COLO829 (cell line): ENCODE data around the gene CALML6.
A peak's percentile ranks its signal among the peaks of the same experiment; 100 is the strongest.

Source experiments
- DNase-seq: peaks from one replicate; pipeline ENCODE4 v3.0.0; 2012; ENCODE audit warnings: low spot score

CALML6 gene

DNA sequence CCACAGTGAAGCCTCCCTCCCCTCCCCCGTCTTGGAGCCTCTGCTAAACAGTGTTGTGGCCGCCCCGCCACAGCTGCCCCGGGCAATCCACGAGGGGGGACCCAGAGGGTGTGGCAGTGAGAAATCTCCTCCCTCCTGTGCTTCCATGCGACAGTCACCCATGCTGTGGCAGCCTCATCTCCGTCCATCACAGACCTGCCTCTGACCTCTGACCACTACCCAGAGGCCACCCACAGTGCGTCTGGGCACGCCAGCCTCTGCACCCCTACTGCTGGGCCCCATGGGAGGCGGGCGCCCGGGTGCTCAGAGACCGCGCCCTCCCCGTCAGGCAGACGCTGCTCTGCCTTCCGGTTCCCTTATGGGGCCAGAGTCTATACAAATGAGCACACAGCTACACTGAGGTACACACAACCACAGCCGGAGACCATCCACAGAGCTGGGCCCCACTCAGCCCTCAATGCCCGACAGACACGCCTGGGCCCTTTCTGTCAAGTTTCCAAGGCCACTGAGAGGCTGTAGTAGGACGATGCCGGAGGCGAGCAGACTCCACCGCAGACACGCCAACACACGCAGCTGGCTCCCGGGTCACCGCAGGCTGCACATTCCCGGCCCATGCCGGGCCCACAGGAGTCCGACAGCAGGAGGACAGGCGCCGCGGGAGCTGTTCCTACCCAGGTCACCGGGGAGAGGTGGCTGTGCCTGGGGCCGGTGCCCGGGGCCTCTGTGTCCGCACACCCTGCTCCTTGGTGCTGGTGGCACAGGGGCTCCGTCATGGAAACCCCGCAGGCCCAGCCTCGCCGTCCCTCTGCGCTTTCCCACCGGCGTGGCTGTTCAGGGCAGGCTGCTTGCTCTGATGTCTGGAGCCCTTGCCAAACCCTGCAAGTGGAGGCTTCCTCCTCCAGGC is 27.9 kb downstream of the CALML6 start:
- DNase-seq = no peak

DNA sequence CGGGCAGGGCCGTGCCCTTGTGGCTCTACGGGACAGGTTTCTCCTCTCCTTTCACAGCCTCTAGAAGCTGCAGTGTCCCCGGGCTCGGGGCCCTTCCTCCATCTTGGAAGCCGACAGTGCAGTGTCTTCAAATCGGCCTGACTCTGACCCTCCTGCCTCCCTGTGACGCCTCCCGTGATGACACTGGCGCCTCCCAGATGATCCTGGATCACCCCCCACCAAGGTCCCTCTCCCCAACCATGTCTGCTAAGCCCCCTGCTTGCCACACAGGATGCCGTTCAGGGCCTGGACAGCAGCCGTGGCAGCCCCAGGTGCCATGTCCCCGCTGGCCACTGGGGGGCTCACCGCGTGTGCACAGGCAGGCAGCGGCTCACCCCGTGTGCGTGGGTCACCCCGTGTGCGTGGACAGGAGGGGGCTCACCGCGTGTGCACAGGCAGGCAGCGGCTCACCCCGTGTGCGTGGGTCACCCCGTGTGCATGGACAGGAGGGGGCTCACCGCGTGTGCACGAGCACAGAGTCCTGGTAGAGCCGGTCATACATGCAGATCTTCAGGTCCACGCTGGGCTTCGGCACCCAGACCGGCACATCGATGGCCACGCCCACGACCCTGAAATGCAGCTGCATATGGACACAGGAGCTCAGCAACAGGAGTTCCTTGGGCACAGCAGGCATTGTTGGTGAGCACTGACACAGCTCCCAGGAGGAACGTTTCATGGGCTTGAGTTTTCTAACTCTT is 28.9 kb downstream of the CALML6 start:
- no peak for DNase-seq

DNA sequence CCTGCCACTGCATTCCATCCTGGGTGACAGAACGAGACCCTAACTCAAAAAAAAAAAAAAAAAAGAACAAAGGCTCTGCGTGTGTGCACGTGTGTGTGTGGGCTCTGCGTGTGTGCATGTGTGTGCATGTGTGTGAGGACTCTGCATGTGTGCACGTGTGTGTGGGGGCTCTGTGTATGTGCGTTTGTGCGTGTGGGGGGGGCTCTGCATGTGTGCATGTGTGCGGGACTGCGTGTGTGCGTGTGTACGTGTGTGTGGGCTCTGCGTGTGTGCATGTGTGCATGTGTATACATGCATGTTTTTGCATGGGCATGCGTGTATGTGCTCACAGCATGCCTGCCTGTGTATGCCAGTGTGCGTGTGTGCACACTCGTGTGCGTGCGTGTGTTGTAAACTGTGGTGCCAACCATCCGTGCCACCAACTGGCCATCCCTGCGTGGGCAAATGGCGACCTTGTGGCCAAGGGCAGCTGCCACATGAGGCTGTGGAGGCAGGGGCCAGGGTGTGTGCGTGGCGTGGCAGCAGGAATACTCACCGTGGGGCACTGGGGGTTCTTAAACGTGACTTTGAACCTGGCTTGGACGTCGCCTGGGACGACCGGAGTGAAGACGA is 30.8 kb downstream of the CALML6 start:
- no peak for DNase-seq

DNA sequence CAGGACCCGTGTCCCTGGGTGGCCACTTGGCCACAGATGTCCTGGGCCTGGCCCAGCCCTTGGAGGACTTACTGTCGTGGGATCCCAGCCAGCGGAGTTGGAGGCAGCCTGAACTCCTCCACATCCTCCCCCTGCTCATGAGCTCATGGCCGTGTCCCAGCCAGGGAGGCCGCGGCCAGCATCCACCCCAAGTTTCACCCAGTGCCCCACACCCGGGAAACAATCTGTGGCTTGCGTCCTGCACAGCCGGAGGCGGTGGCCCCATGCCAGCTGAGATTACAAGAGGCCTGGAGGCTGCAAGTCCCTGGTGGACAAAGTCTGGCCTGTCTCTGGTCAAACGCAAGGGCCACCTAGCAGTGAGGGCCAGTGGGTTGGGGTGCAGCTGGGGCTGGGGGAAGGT is 31.5 kb downstream of the CALML6 start:
- no peak for DNase-seq

DNA sequence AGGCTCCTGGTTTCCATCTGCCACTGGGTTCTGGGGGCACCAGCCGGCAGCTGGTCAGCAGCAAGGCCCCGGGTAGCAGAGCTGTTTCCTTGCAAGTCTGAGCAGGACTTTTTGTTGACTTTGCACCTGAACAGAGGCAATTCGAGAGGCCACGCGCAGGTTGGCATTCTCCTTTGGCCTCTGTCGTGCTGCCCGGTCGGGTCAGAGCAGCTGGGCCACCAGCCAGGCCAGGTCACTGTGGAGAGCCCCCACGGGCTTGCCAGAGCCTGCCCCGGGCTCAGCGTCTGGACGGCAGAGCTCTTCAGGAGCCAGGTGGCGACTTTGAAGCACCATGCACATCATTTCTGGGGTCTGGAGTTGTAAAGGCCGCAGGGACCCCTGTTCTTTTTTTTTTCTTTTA is 32.4 kb downstream of the CALML6 start:
- no peak for DNase-seq

DNA sequence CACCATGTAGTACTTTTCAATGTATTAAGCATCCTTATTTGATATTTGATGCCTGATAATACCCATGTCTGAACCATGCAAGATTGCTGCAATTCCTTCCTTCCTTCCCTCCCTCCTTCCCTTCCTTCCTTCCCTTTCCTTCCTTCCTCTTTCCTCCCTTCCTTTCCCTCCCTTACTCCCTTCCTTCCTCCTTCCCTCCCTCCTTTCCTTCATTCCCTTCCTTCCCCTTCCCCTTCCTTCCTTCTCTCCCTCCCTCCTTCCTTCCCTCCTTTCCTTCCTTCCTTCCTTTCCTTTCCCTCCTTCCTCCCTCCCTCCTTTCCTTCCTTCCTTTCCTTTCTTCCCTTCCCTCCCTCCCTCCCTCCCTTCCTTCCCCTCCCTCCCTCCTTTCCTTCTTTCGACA is 33.7 kb downstream of the CALML6 start:
- DNase-seq = no peak

DNA sequence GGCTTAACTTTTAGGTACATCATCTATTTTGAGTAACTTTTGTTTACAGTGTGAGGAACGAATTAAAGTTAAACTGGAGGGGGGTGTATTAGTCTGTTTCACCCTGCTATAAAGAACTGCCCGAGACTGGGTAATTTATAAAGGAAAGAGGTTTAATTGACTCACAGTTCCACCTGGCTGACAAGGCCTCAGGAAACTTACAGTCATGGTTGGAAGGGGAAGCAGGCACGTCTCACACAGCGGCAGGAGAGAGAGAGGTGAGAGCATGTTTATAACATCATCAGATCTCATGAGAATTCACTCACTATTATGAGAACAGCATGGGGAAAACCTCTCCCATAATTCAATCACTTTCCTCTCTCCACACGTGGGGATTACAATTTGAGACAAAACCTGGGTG is 35.9 kb downstream of the CALML6 start:
- no peak for DNase-seq

DNA sequence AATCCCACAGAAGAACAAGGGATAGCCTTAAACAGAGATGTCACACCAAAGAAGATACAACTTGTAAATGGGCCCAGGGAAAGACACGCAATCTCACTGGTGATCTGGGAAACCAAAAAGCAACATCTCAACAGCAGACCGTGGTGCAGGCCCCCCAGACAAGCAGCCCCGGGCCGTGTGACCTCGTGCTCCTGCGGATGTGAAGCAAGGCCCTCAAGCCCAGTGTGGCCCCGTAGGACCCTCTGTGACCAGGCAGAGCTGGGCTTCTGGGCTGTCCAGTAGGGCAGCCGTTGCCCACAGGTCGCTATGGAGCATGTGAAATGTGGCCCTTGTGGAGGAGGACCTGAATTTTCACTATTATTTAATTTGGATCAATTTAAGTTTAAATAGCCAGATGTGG is 39.0 kb downstream of the CALML6 start:
- no peak for DNase-seq

DNA sequence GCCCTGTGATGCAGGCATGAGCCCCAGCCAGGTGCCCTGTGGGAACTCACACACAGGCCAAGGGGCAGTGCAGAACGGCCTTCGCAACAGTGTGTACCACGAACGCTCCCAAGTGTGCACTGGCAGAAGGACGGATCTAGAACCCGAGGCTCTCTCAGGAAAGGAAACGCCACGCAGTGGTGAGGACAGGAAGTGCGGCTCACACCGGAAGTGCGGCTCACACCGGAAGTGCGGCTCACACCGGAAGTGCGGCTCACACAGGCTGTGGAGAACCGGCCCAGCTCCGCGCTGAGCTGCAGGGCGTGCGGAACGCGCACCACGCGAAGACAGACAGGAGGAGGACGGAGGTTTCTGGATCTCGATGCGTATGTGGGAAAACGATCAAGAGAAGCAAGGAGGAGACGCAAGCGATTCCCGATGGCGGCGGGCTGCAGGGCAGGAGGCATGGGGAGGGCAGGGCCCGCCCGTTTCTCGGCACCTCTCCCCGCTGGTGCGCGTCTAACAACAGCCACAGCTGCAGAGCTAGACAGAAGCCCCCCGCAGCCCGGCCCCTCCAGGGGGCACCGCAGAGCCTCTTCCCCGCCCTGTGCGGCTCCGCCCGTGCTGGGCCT is 39.9 kb downstream of the CALML6 start:
- no peak for DNase-seq

DNA sequence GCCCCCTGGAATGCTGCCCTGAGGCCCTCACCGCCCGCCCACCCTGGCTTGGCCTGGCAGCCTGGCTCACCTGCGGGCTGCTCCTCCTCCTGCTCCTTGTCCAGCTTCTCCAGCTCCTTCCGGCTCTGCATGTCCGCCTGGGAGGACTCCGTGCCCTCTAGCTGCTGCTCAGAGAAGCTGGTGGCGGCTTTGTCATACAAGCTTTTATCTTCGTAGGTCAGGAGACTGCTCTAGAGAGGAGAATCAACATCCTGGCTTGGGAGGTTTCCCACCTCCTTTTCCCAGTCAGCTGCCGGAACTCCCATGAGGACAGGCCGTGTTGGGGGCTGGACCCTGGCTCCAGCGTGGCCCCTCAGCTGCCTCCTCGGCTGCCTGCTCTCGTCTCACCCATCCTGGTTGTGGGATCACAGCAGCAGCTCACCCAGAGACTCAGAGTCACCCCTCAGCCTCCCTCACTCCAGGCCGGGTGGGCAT is 40.6 kb downstream of the CALML6 start:
- DNase-seq = no peak

DNA sequence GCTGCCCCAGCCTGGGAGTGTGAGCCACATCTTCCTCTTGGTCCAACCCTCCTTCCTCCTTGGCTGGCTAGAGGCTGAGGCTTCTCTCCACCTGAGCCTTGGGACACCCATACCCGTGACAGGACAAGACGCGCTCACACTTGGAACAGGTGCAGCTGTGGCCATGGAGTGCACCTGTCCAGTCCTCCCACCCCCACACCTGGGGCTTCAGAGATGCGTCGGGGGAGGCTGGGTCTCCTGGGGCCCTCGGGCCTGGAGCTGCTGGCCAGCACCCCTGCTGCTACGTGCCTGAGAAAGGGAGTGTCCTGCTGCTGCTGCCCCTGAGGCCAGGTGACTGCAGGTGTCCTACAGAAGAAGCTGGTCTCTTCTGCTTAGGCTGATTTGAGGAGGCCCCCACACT is 41.0 kb downstream of the CALML6 start:
- DNase-seq = no peak

DNA sequence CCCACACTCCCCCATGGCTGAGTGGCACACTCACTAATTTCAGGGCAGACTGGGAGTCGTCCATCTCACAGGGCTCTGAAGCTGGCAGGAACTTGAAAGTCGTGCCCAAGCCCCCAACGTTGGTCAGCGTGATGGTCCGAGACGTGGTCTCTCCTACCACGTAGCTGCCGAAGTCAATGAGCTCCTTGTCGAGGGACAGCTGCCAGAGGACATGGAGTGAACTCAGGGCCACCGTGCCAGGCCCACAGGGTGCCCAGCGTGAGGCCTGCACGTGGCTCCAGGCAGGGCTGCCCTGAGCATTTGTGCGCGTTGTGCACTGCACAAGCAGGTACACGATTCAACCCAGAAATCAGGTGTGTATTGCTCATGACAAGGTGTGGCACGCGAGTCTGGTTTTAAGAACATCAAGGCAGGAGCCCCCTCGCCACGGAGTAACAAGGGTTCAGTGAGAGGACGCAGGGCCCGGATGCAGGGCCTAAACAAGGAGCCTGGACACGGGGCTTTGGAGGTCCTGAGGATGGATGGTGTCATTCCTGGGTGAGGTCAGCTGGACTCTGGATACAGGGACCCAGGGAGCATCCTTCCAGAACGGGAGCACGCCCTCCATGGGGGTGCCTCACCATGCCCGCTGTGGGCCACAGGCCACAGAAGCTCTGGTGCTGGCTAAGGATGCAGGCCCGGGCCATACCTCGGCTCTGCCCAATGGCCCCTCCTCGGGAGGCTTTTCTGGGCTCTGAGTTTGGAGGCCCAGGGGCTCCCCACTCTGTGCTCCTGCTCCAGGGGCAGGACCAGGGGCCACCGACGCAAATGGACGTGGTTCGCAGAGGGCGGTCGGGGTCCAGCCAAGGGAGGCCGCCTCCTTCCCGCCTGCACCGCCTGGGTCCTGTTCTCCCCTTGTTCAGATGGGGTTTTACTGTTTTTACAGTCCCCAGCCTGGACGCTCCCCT is 41.8 kb downstream of the CALML6 start:
- DNase-seq = no peak

DNA sequence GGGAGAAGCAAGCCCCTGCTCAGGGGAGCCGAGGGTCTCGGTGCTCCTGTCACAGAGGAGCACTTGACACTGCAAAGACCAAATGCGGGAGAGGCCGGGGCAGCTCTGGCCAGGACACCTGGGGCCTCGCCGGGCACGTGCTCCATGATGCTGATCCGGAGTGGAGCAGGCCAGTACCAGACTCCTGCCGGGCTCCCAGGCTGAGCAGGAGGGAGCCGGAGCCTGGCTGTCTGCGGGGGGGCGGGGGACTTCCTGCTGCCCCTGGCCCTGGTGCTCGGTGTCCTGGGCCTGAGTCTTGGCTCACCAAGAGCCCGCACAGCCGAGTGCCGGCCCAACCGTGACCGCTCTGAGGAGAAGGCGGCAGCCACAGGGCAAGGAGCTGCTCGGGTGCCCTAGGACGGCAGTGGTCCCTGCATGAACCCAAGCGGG is 42.5 kb downstream of the CALML6 start:
- no peak for DNase-seq

DNA sequence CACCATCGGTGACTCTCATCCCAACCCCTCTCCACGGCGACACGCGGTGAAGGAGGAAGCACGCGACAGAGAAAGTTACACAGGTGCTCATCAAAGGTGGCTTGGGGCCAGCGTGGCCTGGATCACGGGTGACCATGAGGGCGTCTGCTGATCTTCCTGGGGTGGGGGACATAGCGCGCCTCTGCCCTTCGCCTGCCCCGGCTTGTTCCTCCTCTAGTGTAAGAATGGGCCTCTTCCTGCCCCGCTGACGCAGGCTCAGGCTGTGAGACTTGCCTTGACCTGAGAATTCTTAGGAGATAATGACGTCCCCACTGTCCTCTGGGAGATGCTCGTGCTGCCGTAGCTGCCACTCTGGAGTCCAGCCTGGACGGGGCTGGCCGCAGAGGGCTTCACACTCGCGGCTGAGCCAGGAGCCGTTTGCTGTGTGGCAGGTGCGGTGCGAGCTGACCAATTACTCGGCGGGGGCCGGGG is 43.0 kb downstream of the CALML6 start:
- DNase-seq = no peak

DNA sequence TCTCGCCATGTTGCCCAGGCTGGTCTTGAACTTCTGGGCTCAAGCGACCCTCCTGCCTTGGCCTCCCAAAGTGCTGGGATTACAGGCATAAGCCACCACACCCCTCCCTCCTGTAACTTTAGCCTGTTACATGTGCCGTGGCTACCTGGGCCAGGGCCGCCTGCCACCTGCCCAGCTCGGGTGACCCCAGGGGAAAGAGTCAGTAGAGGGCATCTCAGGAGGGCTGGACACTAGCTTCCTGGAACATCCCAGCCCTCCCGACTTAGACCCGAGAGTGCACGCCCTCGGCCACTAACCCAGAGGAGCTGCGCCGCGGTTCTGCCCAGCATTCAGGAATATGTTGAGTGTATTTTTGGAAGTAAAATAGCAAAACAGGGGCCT is 44.4 kb downstream of the CALML6 start:
- no peak for DNase-seq

DNA sequence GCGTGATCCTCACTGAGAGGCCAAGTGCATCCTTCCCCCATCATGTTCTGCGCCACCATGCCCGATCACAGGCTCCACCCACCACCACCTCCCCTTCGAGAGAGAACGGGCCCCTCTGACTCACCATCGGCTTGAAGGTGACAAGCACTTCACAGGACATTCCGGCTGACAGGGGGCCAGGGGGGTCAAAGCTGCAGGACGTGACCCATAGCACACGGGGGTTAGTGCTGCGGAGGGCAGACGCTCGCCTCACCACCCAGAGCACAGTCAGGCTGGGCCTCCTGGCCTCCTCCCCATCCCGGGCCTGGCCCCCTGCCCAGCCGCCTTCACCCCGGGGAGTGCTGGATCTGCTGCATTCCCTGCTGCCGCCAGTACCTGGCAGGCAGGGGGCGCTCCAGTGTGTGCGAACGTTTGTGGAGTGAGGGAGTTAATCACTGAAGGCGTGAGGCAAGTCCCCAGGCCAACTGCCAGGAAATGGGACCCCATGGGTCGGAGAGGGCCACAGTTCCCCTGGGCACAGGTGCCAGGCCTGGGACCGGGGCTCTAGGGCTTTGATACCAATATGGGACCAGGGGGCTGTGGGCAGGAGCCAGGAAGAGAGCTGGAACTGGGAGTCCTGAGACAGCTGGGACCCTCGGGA is 44.9 kb downstream of the CALML6 start:
- DNase-seq = peak; percentile 83

DNA sequence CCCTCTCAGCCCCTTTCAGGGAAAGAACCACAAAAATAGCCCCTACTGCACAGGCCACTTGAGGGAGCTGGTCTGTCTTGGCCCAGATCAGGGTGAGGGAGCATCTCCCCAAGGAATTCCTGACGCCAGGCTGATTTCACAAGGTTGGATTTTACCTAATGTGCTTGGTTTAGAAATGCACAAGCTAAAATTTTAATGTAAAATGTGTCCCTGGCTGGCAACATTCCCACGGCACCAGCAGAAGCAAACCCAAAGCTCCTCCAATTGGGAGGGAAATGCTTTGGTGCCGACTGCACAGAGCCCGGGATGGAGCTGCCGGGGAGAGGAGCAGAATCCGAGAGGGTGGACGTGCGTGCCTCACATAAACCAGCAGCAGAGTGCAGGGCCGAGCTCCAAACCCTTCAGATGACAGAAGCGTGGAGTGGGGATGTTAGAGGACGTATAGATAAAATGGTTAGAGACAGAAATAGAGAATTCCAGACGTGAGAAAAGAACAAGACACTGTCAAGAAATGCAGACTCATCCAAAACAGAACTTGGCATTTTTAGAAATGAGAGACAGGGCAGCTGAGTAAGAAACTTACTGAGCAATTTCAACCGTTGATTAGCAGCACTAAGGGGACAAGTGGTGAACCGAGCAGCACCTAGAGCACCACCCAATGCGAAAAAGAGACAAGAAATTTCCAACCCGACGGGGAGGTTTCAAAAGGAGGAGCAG is 45.6 kb downstream of the CALML6 start:
- DNase-seq = no peak

DNA sequence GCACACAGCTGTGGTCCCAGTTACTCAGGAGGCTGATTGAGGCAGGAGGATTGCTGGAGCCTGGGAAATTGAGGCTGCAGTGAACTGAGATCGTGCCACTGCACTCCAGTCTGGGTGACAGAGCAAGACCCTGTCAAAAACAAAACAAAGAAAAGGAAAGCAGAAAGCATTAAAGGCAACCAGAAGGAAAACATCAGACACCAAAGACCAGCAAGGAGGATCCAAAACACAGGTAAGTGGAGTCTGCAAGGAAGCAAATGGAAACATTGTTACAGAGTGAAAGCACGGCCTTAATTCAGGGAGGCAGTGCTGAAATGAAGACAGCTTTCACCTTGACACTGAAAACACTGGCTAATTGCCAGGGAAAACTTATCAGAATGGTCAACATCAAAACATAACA is 47.7 kb downstream of the CALML6 start:
- no peak for DNase-seq

DNA sequence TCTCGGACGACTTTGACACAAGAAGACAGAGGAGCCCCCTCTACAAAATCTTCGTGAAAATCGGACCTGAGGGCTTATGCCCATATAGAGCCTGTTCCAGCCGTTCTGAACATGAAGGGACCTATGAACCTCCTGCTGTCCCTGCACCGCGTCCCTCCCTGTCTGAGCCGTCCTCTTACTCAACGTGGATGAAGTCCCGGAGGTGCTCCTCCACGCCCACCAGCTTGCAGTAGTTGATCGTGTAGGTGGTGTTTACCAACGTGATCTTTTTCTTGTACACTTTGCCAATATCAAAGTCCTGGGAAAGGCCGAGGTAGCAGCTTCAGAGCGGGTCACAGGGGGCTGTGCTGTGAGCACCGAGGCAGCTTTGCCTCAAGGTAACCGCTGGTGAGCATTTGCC is 48.5 kb downstream of the CALML6 start:
- DNase-seq = no peak

DNA sequence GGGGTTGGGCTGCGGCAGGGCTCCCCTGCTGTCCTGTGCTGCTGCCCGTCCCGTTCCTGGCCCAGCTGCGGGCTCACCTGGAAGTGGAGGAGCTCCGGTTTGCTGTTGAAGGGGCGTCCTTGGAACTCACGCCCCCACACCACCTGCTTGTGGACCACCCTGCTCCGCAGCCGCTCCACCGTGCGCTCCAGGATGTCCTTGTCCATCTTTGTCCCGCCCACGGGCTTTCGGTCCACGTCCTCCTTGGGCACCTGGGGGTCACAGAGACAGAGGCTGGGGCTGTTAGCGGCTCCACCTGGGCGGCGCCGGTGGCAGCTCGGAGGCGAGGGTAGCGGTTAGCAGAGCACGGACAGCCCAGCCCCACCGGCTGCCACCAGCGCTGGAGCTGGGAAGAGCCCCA is 49.8 kb downstream of the CALML6 start:
- DNase-seq = no peak
